ENCODE results near the gene PARP8.
"Not testable (repeated sequence)": the region's sequence is repeated elsewhere in the genome, so short reads cannot be mapped to it uniquely, and the experiment has no call there.

PARP8 gene

GRCh38 chr5:50666261-50667022, at the start of gene PARP8:
Gene PARP8, plus strand, starts transcription at chr5:50666637. Its CDS starts 459 bp downstream, at chr5:50667096.
- H3K27me3 ChIP-seq (replicated peaks) = no peaks in the 10 kb centered on the region
- in situ Hi-C loops (cut with HindIII; ENCODE audit: low pct_ligation_motif_present, low sequenced_read_pairs) = no loop called here
- no peaks in the 10 kb centered on the region for H3K36me3 ChIP-seq (replicated peaks)
- H3K27ac ChIP-seq = peak within 1 kb of the TSS; percentile 87
- no peak for TF ChIP-seq CTCF (IDR thresholded peaks at IDR 0.05; ENCODE audit: low read depth, low read length, missing control alignments)
- peak; percentile 36 for DNase-seq
- peak within 1 kb of the TSS; percentile 85 for H3K4me3 ChIP-seq (ENCODE audit: low read depth, low read length)

GRCh38 chr5:50623666-50624065, 42.8 kb upstream of the PARP8 start:
- DNase-seq = no peak
- no peak overlapping the region for H3K4me3 ChIP-seq (ENCODE audit: low read depth, low read length)
- TF ChIP-seq CTCF (IDR thresholded peaks at IDR 0.05; ENCODE audit: low read depth, low read length, missing control alignments) = no peak
- no peaks in the 10 kb centered on the region for H3K27me3 ChIP-seq (replicated peaks)
- H3K36me3 ChIP-seq (replicated peaks) = no peaks in the 10 kb centered on the region
- in situ Hi-C loops (cut with HindIII; ENCODE audit: low pct_ligation_motif_present, low sequenced_read_pairs) = no loop called here
- no peak overlapping the region for H3K27ac ChIP-seq

- H3K27ac ChIP-seq; DNase-seq; H3K4me3 ChIP-seq (ENCODE audit: low read depth, low read length): not testable (repeated sequence)
Measured at GRCh38 chr5:50634866-50635265, 31.6 kb upstream of the PARP8 start.

GRCh38 chr5:50637576-50637975, 28.9 kb upstream of the PARP8 start:
- in situ Hi-C loops (cut with HindIII; ENCODE audit: low pct_ligation_motif_present, low sequenced_read_pairs); H3K27me3 ChIP-seq (replicated peaks); H3K27ac ChIP-seq; H3K4me3 ChIP-seq (ENCODE audit: low read depth, low read length); H3K36me3 ChIP-seq (replicated peaks); DNase-seq: not testable (repeated sequence)

More at GRCh38 chr5:50634866-50635265, 31.6 kb upstream of the PARP8 start:
- in situ Hi-C loops (cut with HindIII; ENCODE audit: low pct_ligation_motif_present, low sequenced_read_pairs); H3K36me3 ChIP-seq (replicated peaks); H3K27me3 ChIP-seq (replicated peaks): not testable (repeated sequence)

GRCh38 chr5:50646591-50646990, 19.8 kb upstream of the PARP8 start:
- Histone ChIP-seq H3K36me3 (replicated peaks) (no peaks in the 10 kb centered on the region), H3K4me3 (ENCODE audit: low read depth, low read length) (no peak overlapping the region), H3K27me3 (replicated peaks) (no peaks in the 10 kb centered on the region), H3K27ac (no peak overlapping the region)
- no peak for DNase-seq
- in situ Hi-C loops (cut with HindIII; ENCODE audit: low pct_ligation_motif_present, low sequenced_read_pairs) = no loop called here
- TF ChIP-seq CTCF (IDR thresholded peaks at IDR 0.05; ENCODE audit: low read depth, low read length, missing control alignments) = no peak

GRCh38 chr5:50647726-50648125, 18.7 kb upstream of the PARP8 start:
- Histone ChIP-seq H3K36me3 (replicated peaks) (no peaks in the 10 kb centered on the region), H3K27me3 (replicated peaks) (no peaks in the 10 kb centered on the region), H3K27ac (no peak overlapping the region), H3K4me3 (ENCODE audit: low read depth, low read length) (no peak overlapping the region)
- no peak for TF ChIP-seq CTCF (IDR thresholded peaks at IDR 0.05; ENCODE audit: low read depth, low read length, missing control alignments)
- no peak for DNase-seq
- in situ Hi-C loops (cut with HindIII; ENCODE audit: low pct_ligation_motif_present, low sequenced_read_pairs) = no loop called here

- Histone ChIP-seq H3K4me3 (ENCODE audit: low read depth, low read length) (no peak overlapping the region), H3K27ac (no peak overlapping the region), H3K36me3 (replicated peaks) (no peaks in the 10 kb centered on the region), H3K27me3 (replicated peaks) (no peaks in the 10 kb centered on the region)
- no peak for DNase-seq
- in situ Hi-C loops (cut with HindIII; ENCODE audit: low pct_ligation_motif_present, low sequenced_read_pairs) = no loop called here
- TF ChIP-seq CTCF (IDR thresholded peaks at IDR 0.05; ENCODE audit: low read depth, low read length, missing control alignments) = no peak
Measured at GRCh38 chr5:50653946-50654345, 12.5 kb upstream of the PARP8 start.

Measured in brain microvascular endothelial cell (primary cell).